Measurements from ENCODE around the gene LRRC3B. TPM values are rescaled to one million over a fixed set of nuclear protein-coding genes. Genes with fewer than 3 reads are reported as not detected.

LRRC3B gene
- total RNA-seq, 1 donor from 2014 or later: not detected

DNA sequence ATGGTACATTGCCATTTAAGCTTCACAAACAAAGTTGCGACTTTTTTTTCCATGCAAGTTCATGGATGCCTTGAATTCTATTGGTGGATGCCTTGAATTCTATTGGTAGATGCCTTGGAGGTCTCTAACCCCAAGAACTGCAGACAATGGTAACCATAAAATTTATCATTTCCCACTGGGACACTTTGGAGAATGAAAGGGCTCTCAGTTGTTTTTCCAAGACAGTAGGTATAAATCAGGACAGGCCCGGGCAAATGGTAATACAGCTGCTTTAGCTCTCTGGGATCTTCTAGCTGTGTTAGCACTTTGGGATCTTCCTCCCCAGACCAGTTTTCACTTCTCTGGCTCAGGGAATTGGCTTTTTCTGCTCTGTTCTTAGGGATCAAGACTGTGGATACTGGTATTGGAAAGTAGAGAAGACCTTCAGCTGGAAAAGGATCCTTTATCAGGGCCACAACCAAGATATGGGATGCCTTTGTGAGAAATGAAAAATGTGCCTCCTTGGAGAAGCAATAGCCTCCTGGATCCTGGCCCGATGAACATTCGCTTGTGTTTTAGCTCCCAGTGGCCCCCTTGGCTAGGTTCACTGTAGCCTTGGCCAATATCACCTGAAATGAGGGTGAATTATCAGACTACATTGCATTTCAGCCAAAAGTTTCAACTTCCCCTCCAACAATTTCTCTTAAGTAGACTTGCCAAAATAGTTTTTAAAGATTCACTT is 8.3 kb downstream of the LRRC3B start:
- ATAC-seq (no peak), DNase-seq (ENCODE audit: low spot score) (no peak)

DNA sequence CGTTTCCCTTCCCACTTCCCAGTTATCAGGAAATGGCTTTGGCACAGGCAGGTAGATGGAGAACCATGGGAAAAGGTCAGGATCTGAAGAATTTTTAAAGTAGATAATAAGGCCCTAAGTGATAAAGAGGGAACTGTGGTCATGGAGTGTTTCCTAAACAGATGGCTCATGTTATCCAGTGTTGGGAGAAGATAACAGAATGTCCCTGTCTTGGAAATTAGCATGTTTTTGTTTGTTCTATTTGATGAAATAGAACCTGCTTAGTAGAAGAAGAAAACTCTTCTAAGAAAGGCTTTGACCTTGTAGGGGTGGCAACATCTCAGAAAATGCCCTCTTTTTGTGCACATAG is 8.8 kb downstream of the LRRC3B start:
- DNase-seq (ENCODE audit: low spot score): no peak
- ATAC-seq: no peak

DNA sequence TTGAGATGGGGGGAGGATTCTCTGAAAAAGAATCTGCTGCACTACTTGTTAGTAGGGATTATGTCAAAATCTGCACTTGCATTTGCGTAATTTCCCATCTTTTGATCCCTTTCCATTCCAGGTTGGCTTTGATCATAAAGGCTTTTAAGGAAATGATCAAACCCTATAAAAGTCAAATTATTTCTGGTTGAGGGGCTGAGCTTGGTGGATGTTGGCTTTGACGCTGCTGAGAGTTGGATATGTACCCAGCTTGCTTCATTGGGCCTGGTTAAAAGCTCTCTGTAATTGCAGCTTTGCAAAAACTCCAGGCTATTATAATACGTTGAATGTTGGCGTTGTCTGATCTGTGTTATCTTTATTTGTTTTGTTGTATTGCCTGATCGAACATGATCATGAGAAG is 12.0 kb downstream of the LRRC3B start:
- no peak for ATAC-seq

DNA sequence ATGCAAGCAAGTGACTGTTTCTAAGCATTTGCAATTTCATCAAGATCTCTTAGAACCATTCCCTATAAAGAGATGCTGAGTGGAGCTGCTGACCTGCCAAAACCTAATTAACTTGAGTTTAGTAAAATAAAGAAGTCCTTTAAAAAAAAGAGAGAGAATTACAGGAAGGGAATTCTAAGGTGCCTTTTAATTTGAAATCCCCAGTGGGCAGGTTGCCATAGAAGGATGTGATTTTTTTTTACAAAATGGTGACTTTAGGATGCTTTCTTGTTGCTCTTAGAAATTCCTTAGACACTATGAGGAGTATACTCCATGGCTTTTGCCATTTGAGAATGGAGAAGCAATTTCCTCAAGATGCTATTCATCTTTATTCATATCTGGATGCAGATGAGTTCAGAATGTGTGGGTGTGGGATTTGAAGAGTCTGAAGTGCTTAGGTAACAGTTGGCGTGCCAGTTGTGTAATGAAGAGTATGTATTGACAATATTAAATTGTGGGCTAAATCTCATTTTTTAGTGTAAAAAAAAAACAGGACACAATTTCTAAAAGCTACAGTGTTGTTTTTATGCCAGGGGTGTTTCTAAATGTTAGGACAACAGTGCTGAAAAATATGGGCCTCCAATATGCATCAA is 13.6 kb downstream of the LRRC3B start:
- ATAC-seq: no peak
- DNase-seq (ENCODE audit: low spot score): no peak

More for the DNA sequence above, 12.0 kb downstream of the LRRC3B start:
- no peak for DNase-seq (ENCODE audit: low spot score)

DNA sequence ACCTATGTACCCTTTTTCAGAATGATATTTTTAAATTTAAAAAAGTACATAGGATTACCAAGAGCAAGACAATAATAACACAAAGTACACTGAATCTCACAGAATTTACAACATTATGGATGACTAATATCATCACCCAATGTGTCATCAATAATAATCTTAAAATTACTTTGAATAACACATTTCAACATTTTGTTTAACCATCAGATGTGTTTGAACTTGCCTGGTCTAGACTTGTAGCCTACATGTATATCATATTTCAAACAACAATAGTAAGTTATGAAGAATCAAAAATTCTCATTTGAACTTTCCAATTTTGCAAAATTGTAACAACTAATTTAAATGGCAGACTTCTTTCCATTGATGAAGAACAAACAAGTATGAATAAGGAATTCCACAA is 15.1 kb downstream of the LRRC3B start:
- DNase-seq (ENCODE audit: low spot score) (no peak), ATAC-seq (no peak)

DNA sequence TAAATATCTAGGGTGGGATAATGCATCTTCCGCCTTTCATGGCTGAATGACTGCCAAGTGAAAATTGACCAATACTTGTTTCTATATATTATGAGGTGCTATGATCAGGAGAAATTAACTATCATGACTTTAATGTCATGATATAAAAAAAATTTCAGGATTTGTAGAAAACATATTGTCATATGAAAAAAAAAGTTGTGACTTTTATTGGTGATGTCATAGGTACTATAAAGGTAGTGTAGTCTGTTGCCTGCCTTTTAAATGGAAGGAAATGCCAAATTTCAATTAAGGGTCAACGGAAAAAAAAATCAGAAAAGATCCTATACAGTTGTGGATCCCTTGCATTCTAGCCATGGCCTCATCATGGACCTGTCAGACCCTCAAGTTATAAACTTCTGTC is 15.5 kb downstream of the LRRC3B start:
- no peak for DNase-seq (ENCODE audit: low spot score)
- ATAC-seq: no peak

DNA sequence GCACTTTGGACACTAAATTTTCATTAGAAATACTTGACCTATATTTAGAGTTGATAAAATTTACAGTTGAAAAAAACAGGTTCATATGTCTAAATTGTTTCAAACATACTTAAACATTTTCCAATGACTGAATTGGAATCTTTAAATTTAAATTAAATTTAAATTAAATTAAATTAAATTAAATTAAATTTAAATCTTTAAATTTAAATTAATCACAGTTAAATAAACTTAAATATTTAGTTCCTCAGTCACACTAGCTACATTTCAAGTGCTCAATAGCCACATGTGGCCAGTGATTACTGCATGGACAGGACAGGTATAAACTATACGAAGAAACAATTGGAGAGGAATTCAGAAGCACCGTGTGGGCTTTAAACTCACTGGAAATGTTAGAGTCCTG is 16.8 kb downstream of the LRRC3B start:
- no peak for ATAC-seq
- DNase-seq (ENCODE audit: low spot score): no peak

DNA sequence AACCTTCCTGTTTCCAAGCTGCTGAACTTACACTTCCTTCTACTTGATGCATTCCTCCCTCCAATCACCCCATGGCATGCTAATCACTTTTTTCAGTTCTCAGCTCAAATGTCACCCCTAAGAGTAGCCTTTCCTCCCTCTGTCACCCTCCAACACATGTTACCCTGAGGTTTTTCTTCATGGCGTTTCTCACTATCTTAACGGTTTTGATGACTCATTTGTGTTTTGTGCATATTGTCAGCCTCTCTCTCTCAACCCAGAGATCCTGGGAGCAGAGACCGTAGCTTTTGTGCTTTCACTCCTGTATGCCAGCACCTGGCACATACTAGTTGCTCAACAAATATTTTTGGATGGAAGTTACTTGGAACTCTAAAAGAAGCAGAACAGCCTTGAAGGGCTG is 24.5 kb downstream of the LRRC3B start:
- no peak for DNase-seq (ENCODE audit: low spot score)
- ATAC-seq: no peak

DNA sequence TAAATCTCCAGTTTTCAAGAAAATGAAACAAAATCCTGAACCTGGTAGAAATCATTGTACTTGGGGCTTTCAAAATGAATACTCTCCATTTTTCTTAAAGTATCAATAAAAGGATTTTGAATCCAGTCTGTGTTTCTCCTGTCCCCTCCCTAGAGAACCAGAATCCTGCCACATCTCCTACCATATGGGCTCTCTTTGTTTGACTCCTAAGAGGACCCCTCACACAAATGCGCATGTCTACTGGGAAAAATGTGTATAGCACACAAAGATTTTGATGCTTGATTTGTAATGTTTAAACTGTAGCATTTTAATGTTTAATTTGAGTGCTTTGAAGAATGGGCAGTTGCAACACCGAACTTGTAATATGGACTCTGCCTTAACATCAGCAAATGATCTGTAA is 25.9 kb downstream of the LRRC3B start:
- no peak for DNase-seq (ENCODE audit: low spot score)
- no peak for ATAC-seq

DNA sequence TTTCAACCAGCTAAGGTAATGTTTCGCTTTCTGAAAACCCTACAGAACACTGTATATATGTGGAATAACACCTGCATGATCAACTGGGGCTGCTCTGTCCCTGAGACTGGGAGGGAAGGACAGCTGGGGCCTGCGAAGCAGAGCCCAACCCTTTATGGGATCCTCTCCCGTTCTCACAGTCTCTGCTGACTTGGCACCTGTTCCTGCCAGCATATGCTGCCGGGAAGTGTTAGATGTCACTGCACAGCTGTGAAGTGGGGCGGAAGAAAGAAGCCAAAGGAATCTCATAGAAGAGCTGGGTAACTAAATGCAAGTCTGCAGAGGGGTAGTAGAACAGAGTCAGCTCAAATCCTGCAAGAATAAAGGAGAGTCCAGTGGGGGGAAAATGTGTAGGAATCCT is 29.6 kb downstream of the LRRC3B start:
- DNase-seq (ENCODE audit: low spot score): no peak
- no peak for ATAC-seq

DNA sequence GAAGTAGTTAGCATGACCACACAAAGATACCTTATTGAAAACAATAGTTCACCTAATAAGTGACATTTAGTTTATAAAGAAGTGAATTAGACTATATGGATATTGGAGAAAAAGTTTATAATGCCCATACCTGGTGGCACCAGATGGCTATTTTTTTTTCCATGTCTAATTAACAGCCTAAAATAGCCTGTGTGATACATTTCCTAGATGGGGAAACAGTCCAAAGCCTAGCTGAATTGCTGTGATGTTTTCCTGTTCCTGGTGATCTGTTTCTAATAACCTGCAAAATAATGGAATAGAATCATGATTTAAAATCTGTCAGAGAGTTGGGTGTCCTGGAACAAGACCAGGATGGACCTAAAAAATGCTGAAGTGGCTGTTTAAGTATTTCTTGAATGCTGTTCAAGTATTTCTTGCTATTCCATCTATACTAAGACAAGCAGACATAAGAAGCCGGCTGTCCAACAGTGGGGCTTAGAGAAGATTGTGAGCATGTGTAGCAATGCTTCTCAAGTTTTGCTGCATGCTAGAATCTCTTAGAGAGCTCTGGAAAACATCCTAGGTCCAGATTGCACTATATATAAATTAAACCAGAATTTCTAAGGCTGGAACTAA is 31.3 kb downstream of the LRRC3B start:
- no peak for DNase-seq (ENCODE audit: low spot score)
- ATAC-seq: no peak

DNA sequence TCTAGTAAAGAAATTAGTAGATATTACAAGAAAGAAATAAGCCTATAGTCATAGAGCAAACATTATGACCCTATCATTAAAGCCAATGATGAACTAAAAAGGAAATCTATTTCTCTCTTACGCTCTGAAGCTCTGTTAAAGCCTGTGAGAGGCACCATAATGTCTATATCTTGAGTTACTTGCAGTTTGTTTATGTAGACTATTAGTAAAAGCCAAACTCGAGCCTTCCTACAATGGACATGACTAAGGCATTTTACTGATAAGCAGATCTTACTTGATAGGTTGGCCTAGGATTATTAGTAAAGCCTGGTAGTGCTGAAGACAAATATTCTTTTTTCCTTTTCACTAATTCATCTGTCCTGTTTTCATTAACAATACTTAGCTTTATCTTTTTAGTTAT is 32.7 kb downstream of the LRRC3B start:
- ATAC-seq: no peak
- DNase-seq (ENCODE audit: low spot score): no peak

DNA sequence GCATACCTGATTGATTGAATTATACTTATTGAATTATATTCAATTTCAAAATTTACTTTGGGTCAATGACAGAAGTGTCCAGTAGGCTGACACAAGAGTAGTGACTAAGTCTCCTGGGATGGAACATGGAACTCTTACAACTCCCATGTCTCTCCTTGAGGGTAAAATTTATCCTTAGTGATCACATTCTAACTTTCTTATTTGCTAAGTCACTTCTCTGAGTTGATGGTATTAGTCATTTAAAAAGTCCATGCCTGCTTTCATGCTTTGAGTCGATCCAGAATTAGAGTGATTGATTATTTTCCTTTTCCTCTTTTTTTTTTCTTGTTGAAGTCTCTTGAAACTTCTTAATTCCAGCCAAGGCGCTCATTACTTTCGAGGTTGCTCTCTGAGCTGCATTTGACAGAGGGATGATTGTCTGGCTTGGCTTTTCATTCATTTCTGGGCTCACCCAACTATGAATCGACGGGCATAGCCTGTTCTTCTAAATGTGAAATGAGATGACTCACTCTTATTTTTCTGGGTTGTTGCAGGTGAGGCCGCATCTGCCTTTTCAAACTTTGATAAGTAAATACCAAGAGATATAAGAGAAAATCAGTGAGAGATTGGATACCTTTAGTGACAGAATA is 34.9 kb downstream of the LRRC3B start:
- no peak for DNase-seq (ENCODE audit: low spot score)
- no peak for ATAC-seq

DNA sequence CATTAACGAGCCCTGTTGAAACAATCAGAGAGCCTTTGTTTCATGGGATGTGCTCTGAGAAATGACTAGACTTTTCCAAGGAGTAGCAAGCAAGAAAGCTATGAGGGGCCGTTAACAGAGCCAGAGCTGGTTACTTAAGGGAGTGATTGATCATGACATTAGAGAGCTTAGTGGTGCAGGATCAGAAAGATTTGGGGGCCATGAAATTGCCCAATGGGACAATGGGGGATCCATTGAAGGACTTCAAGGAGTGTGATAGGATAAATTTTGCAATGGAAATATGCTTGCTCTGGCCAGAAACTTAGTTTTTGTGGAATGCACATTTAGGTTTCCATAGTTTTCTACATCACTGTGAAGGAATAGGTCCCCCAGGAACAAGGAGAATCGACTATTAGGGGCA is 45.6 kb downstream of the LRRC3B start:
- DNase-seq (ENCODE audit: low spot score): no peak
- ATAC-seq: no peak

DNA sequence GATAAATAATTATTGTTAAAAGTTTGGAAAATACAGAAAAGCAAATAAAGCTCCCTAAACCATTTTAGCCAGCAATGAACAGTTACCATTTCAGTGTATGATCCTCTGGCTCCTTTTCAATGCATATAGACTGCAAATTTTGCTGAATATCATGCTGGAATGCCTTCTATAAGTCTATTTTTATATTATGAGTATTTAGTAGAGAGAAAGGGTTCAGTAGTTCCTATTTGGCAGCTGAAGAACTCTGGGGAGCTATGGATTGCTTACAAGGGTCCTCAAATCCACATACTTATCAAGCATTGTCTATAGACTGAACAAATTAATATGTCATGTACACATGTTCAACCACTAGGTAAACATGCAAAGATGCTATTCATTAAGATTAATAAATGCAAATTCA is 46.1 kb downstream of the LRRC3B start:
- no peak for ATAC-seq
- DNase-seq (ENCODE audit: low spot score): no peak

DNA sequence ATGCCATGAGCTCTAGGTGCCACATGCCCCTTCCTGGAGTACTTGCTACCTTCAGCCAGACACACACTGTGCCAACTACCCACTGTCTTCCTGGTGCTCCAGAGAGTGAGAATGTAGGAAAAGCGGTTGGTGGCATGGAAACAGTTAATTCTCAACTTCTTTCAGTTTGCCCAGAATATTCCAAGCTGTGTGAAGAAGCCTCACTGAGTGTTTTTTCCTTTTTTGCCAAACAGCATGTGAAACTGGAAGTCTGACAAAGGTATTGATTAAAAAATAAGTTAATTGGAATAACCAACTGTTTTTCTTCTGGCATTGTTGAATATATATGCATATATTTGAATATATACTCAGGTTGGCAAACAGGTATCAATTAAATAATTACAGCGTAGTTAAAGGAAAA is 52.8 kb downstream of the LRRC3B start:
- ATAC-seq (no peak), DNase-seq (ENCODE audit: low spot score) (no peak)

DNA sequence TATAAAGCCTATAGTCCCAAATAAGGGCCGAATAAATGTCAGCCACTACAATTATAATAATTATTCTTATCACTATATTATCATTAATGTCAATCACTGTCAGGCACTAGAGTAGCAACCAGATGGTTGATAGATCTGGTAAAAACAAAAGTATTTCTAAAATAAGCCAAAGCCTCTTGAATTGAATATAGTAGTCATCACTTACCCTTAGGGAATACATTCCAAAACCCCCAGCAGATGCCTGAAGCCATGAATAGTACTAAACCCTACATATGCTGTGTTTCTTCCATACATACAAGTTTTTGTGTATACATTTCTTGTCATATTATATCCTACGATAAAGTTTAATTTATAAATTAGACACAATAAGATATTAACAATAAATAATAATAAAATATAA is 59.1 kb downstream of the LRRC3B start:
- no peak for DNase-seq (ENCODE audit: low spot score)
- ATAC-seq: no peak

DNA sequence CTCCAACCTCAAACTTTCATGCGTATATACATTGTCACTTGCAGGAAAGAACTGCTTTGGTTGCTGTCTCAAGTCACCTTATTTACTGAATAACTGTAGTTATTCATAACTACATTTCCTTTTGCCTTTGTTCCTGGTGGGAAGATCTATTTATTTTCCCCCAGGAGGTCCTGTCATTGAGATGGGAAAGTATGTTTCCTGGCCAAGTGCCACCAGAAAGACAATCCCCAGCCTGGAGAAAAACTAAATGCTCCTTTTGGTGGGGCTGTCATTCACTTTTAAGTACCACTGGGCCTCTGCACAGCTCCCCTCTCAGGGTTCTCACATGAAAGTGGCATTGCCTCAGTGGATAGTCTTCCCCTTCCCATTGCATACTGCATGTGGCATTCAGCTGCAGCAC is 59.8 kb downstream of the LRRC3B start:
- DNase-seq (ENCODE audit: low spot score): no peak
- no peak for ATAC-seq

DNA sequence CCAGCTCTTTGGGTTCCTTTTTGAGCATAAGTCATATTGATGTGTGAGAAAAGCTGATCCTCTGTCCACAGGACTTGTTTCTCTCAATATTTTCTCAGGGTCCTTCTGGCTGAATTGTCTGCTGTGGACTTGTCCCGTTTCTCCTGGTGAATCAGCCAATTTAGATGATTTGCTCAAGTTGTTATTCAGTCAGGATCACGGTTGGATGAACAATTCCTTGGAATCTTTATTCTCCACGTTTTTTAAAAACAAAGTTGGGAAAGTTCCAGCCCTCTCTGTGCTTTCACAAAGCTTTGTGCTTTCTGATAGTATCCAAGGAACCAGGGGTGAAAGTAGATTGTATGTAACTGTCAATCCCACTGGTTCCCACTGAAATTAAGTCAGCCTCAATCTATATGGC is 61.3 kb downstream of the LRRC3B start:
- ATAC-seq (no peak), DNase-seq (ENCODE audit: low spot score) (no peak)

DNA sequence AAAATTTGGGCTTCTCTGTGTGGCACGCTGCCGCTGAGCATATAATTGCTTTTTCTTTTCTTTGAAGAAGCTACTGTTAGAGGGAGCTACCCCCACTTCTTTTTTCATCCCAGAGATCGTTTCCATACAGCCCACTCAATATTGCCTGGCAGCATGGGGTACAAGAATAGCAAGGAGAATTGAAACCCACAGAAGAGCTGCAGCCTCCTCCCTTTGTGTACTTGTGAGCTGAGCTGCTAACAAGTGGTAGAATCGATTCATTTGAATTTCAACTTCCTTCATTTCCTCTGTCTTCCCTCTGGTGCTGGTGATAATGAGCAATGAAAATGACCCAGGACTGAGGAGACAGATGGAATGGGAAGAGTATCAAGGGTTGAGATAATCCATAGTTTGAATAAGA is 64.9 kb downstream of the LRRC3B start:
- DNase-seq (ENCODE audit: low spot score) (no peak), ATAC-seq (no peak)

DNA sequence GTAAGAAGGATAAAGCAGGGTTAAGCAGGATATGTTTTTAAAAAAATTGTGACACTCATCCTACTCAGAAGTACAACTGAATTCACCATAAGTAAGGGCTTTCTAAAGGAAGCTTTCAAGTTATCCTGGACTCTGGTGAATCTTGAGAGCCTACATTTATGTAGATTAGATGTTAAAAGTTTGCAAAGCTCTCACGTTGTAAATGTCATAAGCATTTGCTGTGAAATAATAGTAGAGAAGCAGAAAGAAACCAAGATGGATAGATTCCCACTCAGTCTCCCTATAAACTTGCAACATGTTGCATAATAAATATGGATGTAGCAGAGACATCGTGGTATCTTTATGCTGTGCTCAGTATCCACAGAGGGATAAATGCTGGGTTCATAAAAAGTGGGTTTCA is 77.0 kb downstream of the LRRC3B start:
- DNase-seq (ENCODE audit: low spot score) (no peak), ATAC-seq (no peak)

DNA sequence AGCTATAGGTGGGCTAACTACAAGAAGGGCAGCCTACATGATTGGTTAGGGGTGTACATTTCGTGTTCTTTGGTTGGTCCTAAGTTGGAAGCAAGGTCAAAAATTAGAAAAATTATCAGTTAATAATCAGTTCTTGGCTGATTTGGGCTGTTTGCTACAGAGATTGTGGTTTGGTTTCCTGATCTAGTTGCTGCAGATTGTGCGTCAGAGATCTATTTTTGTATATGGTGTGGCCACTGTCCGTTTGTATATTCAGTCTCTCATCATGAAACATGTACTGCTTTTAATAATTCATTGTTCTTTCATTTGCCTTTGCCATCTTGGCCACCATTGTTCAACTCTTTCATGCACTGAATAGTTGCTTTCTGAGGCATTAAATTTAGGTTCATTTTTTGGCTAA is 80.9 kb downstream of the LRRC3B start:
- DNase-seq (ENCODE audit: low spot score): no peak
- ATAC-seq: no peak

All from left lobe of liver (tissue), 2 donors.